NCI-H2107 treated with DMSO at 0.1 percent for 48 hours (cell line): ENCODE measurements around the gene TAOK2.
"Not testable (repeated sequence)": the region's sequence is repeated elsewhere in the genome, so short reads cannot be mapped to it uniquely, and the experiment has no call there.

Experiments used
- DNase-seq: peaks from one replicate; lab custom pipeline; 2025; ENCODE audit not compliant: unreplicated experiment; lab: John Stamatoyannopoulos, UW

The TAOK2 gene

GRCh38 chr16:30002614-30003346 lies 29.1 kb downstream of the TAOK2 start:
- DNase-seq: no peak

GRCh38 chr16:30003670-30004423 lies 30.2 kb downstream of the TAOK2 start:
- DNase-seq: peak; percentile 68

GRCh38 chr16:30004424-30004776 lies 30.7 kb downstream of the TAOK2 start:
- DNase-seq: no peak

- DNase-seq: peak; percentile 58
Measured at GRCh38 chr16:30004811-30005242, 31.2 kb downstream of the TAOK2 start.

GRCh38 chr16:30005341-30006094 lies 31.9 kb downstream of the TAOK2 start:
- no peak for DNase-seq

- no peak for DNase-seq
Measured at GRCh38 chr16:30006095-30006473, 32.4 kb downstream of the TAOK2 start.

GRCh38 chr16:30006659-30007377 lies 33.1 kb downstream of the TAOK2 start:
- no peak for DNase-seq

GRCh38 chr16:30007378-30007895 lies 33.8 kb downstream of the TAOK2 start:
- DNase-seq: no peak

GRCh38 chr16:30009085-30009862 lies 35.6 kb downstream of the TAOK2 start:
- DNase-seq: no peak

GRCh38 chr16:30009990-30010843 lies 36.5 kb downstream of the TAOK2 start:
- DNase-seq: no peak

GRCh38 chr16:30010844-30011713 lies 37.4 kb downstream of the TAOK2 start, which contains the start of gene DOC2A:
Gene DOC2A (minus strand): TSS chr16:30011027. CDS start chr16:30010222, 805 bp downstream.
- DNase-seq: peak; percentile 20

- no peak for DNase-seq
Measured at GRCh38 chr16:30011714-30012504, 38.2 kb downstream of the TAOK2 start.

GRCh38 chr16:30012598-30012997 lies 38.9 kb downstream of the TAOK2 start:
- not testable (repeated sequence) for DNase-seq

GRCh38 chr16:30015450-30015849 lies 41.8 kb downstream of the TAOK2 start:
- DNase-seq: not testable (repeated sequence)

GRCh38 chr16:30016555-30017276 lies 43.0 kb downstream of the TAOK2 start:
- DNase-seq: no peak

- DNase-seq: no peak
Measured at GRCh38 chr16:30017277-30017656, 43.6 kb downstream of the TAOK2 start.

GRCh38 chr16:30017937-30018336 lies 44.3 kb downstream of the TAOK2 start:
- DNase-seq: not testable (repeated sequence)
